Keratinocyte (primary cell): ENCODE data around the gene HOXC12.

Experiments used
- EZH2 ChIP-seq: IDR thresholded peaks from one replicate; pipeline ENCODE4 v1.6.1; 2012; ENCODE audit warnings: inconsistent platforms, mild to moderate bottlenecking, low read length, moderate library complexity
- TF ChIP-seq, protein P1 (sequence below), 3 experiments: IDR thresholded peaks in 1 of 3; conservative IDR thresholded peaks in 1 of 3; optimal IDR thresholded peaks in 1 of 3; 2 replicates in 2 of 3; 3 replicates in 1 of 3; pipeline versions ENCODE3 to v1.5.1; 2011; ENCODE audit warnings: low read length in 3 of 3, mild to moderate bottlenecking in 3 of 3, moderate library complexity in 2 of 3, control low read depth in 1 of 3, inconsistent platforms in 1 of 3; ENCODE audit not compliant: insufficient read depth in 2 of 3; ENCODE audit errors: extremely low read depth in 1 of 3

DNA sequence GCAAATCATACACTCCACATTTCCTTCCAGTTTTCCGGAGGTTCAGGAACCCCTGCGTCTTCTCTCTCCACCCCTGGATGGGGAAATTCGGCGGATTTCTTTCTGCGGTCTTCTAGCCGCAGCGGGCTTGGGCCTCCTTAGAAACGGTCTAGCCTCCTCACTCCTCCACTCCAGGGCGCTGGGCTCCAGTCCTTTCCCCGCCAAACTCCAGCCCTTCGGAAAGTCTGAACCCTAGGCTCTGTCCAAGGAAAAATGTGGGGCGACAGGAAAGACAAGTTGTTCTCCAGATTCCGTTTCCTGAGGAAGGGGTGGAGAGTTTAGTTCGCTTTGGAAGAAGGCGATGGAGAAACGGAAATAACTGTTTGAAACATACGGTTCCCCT, 28.9 kb downstream of the HOXC12 start:
- TF ChIP-seq, protein P1, sequence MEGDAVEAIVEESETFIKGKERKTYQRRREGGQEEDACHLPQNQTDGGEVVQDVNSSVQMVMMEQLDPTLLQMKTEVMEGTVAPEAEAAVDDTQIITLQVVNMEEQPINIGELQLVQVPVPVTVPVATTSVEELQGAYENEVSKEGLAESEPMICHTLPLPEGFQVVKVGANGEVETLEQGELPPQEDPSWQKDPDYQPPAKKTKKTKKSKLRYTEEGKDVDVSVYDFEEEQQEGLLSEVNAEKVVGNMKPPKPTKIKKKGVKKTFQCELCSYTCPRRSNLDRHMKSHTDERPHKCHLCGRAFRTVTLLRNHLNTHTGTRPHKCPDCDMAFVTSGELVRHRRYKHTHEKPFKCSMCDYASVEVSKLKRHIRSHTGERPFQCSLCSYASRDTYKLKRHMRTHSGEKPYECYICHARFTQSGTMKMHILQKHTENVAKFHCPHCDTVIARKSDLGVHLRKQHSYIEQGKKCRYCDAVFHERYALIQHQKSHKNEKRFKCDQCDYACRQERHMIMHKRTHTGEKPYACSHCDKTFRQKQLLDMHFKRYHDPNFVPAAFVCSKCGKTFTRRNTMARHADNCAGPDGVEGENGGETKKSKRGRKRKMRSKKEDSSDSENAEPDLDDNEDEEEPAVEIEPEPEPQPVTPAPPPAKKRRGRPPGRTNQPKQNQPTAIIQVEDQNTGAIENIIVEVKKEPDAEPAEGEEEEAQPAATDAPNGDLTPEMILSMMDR (optimal IDR thresholded peaks at IDR 0.05 in 1 of 3, IDR thresholded peaks at IDR 0.05 in 1 of 3, conservative IDR thresholded peaks at IDR 0.05 in 1 of 3; ENCODE audit: extremely low read depth in 1 of 3, insufficient read depth in 2 of 3, low read length in 3 of 3): no peak
- no peak for TF ChIP-seq EZH2
